OCI-M2 (cell line): ENCODE data around the gene HNMT.
"Not testable (repeated sequence)": the region's sequence is repeated elsewhere in the genome, so short reads cannot be mapped to it uniquely, and the experiment has no call there.

Source experiments
- DNase-seq: peaks from one replicate; lab custom pipeline; 2025; ENCODE audit not compliant: unreplicated experiment; lab: John Stamatoyannopoulos, UW

HNMT gene

DNA sequence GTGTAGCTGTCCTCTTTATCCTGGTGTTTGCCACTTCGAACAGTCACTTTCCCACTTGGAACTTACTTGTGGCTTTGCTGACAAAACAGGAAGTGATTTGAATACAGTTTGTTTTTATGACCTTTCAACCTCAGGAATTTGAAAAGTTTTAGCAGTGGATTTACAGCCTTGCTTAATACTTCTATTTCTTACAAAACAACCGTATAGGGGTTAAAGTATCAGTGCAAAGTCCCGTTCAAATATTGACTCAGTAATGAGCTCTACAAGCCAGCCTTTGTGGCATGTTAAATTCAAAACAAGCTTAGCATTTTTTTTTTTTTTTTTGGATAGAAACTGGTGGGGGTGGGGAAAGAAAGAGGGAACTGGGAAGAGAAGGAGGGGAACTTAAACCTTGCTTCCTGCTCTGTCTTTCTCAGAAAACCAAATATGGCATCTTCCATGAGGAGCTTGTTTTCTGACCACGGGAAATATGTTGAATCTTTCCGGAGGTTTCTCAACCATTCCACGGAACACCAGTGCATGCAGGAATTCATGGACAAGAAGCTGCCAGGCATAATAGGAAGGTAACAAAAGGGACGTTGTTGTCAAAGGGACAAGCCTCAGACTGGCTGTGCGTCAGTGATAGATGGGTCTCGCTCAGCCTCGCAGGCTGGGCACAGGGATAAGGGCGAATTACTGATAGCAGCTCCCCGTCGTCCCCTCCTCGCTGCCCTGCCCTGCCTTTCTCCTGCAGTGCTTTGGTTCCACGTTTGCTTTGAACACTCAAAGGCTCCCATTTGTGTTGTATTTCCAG lies at the start of gene HNMT:
TSS of gene HNMT (plus strand) at position 408 of the 793 bp plus-strand sequence. CDS start at position 427, 19 bp downstream.
- DNase-seq, result peak; percentile 30

DNA sequence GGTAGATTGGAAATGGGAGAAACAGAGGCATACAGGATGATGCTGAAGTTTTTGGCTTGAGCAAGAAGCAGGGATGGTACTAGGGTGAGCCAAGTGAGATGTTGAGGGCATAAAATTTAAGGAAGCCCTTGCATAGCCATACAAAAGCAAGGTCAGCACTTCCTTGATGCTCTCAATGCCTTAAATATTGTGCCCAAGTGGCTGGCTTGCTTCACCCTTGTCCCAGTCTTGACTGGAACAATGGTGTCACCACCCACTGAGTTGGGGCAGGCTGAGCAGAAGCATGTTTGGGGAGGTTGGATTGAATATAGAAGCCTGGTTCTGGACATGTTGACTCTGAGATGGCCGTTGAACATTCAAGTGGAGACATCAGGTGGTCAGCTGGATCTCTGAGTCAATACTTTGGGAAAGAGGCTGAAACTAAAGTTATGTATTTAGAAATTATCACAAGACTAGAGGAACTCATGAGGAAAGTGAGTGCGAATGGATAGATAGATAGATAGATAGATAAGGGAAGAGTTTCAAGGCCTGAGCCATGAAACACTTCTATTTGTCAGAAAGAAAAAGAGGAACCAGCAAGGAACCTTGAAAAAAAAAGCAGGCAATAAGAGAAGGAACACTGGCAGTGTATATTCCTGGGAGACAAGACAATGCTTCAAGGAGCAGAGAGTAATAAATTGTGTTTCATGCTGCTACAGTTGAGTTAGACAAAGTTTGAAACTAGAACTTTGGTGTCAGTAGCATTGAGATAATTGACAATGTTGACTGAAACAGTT lies 43.0 kb upstream of the HNMT start:
- no peak for DNase-seq

DNA sequence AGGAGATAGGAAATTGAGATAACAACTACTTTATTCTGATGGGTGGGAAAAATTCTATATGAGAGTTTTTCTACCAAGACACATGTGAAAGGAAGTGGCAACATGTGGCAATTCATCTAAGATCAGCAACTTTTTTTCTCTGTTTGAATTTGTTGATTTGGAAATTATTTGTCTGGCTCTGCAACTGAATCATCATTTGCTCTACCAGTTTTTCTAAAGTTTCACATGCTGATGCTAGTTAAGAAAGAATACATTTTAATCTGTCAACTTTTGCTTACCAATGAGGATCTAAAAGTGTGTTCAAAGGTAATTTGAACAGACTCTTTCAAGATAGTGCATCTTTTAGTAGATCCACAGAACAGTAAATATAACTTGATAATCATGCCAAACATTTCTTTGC lies 42.1 kb upstream of the HNMT start:
- not testable (repeated sequence) for DNase-seq

DNA sequence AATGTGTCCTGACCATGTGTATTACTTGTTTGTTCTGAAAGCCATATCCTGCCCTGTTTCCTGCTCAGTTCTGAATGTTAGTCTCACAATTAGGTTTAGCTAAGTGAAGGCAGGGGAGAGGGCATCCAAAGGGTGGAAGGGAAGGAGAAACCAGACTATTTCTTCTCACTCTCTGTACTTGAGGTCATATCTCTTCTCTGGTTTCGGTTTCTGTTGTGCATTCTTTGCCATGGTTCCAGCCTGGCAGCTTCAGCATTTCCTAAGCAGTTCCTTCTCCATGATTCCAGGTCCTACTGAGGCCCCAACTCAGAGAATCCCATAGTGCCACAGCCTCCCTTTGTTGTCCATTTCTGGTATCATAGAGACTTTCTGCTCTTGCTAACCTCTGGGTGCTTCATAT lies 40.3 kb upstream of the HNMT start:
- DNase-seq, result no peak

DNA sequence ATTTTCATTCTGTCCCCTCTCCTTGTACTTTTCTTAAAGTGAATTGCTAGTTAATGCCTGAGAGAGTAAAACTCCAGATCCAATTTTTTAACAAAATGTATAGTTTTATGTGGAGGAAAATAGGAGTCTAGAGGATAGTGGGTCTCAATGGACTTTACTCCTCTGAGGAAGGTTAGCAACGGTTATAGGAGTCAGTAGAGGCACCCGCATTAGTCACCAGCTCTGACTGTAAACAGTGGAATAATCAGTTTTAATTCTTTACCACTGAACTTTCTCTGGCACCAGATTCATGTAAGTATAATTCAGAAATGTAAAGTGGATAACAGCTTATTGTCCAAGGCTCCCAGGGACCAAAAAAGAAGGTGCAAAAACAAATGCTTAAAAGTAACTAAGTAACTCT lies 38.7 kb upstream of the HNMT start:
- DNase-seq, result no peak

DNA sequence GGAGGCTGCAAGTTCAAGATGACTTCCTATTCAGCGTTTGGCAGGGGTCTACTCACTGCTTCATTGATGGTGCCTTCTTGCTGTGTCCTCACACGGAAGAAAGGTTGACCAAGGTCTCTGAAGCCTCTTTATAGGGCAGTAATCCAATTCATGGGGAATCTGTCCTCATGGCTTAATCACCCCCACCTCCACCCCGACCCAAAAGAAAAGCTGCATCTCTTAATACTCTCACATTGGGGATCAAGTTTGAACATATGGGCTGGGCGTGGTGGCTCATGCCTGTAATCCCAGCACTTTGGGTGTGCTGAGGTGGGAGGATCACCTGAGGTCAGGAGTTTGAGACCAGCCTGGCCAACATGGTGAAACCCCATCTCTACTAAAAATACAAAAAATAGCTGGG lies 36.4 kb upstream of the HNMT start:
- no peak for DNase-seq

DNA sequence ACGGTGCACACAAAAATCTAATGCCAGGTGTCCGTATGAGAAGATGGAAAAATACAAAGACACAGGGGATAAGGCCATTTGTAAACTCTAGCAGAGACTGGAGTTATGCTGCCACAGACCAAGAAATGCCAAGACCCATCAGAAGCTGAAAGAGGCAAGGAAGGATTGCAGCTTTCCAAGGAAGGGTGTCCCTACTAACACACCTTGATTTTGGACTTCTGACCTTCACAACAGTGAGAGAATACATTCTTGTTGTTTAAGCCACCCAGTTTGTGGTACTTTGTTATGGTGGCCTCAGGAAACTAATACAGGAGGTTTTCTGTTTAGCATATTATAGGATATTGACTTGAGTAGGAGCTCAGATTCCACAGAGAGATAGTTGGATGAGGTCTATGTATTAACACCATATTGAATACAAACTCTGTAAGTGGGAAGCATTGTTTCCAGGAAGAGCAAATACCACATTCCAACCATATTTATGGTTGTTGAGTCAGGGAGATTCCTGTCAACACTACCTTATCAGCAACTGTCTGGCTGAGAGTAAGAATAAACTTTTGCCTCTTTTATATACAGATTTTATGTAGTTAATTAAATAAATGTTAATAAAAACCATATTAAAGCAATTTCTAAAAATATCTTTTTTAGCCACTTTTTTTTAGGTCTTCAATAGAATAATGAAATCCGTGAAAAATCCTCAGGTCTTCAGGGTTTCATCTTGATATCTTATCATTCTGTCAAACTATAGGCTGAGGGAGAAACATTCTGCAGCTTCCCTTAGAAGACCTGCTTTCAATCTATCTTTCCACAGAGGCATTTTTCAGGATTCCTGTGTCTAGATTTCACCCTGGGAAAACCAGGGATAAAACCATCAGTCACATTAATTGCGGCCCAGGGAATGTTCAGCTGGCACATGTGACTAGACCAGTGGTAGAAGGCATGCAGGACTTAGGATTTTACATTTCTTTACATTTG lies 35.4 kb upstream of the HNMT start:
- no peak for DNase-seq

DNA sequence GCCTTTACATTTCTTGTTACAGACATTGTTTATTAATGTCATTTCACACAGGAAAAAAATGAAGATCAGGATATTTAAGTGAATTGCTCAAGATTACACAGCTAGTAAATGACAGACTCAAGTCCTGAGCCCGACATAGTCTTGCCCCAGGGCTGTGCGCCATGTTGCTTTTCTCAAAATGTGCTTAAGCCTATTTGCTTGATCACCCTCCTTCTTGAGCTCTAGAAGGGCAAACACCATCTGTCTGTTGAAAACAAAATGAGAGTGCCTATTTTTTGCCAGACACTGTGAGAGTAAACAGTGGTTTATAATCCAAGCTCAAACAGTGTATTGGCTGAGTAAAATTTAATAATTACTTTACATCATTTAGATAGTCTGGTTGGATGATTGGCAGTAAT lies 34.8 kb upstream of the HNMT start:
- no peak for DNase-seq

DNA sequence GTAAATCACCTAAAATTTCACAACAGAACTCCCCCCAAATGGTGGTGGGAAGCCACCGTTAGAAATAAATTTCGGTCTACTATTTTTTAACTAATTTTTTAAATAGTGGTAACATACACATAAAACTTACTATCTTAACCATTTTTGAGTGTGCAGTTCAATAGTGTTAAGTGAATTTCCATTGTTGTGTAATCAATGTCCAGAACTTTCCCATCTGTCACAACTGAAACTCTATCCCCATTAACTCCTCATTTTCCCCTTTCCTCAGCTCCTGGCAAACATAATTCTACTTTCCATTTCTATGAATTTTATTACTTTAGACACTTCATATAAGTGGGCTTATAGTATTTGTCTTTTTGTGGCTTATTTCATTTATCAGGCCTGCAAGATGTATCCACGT lies 34.1 kb upstream of the HNMT start:
- DNase-seq, result no peak

DNA sequence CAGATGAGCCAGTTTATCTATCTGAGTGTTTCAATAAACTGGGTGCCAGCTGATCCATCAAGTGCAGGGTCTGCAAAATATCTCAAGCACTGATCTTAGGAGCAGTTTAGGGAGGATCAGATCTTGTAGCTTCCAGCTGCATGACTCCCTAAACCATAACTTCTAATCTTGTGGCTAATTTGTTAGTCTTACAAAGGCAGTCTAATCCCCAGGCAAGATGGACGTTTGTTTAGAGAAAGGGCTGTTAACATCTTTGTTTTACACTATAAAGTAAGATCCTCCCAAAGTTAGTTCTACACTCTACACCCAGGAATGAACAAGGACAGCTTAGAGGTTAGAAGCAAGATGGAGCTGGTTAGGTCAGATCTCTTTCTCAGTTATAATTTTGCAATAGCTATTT lies 28.7 kb upstream of the HNMT start:
- no peak for DNase-seq

DNA sequence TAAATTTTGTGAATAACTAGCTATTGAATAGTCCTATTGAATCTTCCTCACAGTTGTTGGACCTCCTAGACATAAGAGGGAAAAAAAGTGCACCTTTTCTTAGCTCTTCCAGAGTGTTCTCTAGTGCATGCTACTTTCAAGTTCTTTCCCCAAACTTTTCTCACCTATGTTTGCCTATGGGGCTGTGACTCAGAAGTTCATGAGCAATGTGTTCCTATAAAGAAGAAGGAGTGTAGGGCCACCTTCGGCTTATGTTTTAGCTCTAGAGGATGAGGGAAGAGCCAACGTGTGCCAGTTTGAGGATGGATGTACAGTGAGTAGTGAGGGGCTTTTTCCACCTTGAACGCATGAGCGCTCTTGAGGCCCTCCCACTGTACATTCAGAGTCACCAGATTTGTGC lies 27.0 kb upstream of the HNMT start:
- DNase-seq, result no peak

DNA sequence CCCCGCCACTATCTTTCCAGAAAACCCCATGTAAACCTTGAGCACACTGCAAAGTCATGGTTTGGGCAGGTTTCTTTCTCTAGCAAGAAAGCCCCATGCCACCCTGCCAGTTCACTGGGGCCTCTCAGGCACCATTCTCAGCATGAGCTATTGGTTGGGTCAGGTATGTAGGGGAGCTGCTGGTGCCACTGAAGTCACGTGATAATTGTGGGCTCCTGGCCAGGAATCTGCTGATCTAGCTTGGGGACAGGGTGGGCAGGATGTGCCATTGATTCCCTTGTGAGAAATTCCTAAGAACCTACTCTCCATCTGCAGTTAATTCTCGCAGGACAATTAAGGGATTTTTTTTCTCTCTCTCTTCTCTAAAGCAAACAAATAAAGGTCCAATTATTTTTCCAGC lies 26.5 kb upstream of the HNMT start:
- no peak for DNase-seq

DNA sequence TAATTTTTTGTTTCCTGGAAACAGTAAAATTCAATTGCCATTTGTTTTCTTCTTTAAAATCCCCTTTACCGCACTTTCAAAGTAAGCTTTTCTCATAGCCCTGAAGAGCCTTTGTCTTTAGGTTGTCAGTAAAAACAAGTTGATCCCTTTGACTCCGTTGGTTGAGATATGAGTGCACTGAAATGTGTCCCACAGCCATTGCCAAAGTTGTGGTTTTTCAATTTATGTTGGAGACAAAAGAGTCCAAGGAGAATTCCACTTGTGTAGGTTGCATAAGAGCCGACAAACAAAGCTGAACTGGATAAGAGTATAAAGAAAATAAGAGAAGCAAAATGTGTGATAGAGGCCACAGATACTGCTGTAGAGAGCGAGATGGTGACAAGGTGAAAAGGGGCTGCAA lies 26.1 kb upstream of the HNMT start:
- no peak for DNase-seq

DNA sequence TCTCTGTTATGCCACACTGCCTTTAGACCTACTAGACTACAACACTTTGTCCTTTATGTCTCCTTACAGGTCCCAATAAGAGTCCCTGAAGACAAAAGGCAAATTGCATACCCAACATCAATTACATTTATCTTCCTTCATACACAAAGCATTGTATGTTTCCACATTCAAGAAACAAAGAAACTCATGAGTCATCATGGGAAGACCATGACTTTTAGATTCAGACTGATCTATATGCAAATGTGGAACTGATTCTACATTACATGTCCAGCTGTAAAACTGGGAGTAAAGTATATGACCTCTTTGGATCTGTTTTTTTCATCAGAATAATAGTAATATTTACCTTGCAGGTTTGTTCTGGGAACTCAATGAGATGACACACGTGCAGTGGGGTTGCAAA lies 25.2 kb upstream of the HNMT start:
- DNase-seq, result no peak

DNA sequence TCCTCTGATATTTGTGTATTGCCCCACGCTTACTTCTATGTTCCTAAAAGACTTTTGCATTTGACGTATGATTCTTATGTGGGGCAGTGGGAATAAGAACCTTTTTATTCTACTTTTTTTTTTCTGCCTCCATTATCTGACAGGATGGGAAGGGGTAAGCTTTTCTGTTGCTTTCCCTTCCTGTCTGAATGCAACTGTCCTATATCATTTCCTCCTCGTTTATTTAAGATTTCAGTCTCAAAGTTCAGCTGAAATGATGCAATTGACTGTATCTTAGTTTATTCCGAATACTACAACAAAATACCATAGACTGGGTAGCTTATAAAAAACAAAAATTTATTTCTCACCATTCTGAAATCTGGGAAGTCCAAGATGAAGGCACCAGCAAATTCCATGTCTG lies 24.1 kb upstream of the HNMT start:
- no peak for DNase-seq

DNA sequence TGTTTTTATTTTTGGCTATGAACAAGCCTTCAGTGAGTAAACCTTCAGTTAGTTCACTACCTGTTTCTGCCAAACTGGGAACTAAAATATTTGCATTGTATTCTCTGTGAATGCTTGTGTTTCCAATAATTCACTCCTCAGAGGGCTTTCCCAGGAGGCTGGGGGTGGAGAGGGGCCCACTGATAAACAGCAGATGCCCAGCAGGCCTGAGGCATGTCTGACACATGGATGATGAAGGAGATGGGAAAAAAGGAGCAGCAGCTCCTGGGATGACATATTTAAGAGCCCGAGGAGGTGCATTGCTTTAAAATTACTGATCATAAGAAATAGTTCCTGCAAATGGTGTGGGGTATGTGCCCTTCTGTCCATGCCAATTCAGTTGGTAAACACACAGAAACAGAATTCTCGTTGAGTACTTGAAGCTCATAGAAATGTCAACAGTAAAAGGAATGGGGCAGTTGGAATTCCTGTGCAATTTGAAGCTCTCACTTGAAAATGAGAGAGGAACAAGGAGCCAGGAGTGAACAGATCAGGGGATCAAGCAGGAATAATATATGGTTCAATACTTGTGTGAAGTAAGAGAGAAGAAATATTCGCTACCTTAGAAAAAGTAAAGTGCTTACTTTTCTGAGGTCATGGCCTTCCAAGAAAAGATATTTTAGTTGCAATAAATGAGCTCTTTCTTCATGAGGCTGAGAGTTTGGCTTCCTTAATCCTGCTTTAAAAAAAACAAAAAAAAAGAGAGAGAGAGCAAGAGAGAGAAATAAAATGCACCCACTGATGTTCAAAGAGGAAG lies 22.0 kb upstream of the HNMT start:
- DNase-seq, result no peak

DNA sequence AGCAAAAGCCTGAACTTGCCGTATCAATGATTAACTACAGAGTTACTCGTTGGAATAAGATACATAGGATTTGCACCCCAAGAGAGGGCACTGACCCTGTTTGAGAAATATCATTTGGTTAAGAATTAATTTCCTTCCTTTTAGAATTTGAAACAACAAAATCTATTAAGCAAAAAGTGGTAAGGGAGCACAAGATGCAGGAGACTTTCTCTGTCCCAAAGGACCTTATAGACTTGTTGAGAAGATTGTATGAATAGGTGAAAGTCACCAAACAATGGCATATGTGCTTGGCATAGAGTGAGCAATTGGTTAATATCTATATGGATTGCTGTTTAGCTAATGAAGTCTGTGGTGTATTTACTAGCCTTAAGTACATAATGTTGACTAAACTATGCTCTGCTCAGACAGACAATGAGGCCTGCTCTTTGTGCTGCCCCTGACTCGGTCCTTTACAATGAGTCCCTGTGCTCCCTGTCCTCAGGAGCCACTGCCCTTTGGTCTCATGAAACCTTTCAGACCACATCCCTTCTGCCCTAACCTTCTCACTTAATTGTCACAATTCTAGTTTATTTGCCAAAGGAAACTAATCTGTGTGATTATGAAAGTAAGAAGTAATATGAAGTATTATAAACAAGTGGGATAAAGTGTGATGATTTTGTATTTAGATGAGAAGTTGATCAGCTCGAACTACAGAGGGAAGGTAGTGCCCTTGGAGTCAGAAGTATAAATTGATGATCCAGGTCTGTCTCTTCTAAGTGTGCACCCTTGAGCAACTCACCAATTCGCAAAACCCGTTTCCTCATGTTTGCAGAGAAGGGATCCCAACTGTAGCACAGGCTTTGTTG lies 21.2 kb upstream of the HNMT start:
- DNase-seq, result no peak

DNA sequence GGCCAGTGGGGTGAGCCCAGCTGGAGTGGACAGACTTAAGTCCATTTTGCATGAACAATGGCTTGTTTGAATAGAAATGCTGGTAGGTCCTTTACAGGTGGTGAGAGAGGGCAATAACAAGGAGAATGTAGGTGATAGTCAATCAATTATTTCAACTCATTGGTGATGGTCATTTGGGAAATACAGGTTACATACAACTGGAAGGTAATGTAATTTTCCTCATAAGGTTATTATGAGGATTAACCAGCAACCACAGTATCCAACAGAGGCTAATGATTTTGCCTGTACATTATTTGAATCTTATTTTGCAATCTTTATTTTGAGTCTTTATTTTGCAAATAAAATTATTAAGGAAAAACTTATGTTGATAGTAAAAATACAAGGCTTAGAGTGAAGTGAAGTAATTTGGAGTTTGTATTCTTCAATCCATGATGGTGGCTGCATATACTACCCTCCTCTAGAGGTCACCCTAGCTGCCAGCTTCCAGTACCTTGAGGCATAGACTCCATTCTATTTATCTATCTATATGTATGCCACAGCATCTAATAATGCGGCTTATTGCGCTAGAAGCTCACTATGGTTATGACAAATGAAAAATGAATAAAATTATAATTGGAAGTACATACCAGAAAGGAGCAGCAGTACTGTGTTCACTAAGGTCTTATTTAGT lies 20.5 kb upstream of the HNMT start:
- no peak for DNase-seq

DNA sequence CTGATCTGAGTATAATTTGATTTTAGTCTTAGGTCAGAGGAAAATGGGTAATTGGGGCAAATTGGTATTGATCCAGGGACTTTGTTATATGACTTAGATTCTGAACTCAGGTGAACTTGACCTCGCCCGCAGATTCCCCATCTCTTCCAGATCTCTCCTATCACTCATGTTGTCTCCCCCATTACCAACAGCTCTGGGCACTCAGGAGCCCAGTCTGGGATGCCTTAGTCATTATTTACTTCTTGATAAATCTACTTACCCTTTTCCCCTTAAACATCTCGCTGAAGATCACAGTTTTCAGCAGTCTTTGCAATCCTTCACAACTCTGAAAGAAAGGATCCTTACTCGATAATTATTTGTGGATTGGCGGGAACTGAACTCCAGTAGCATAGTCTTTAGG lies 19.6 kb upstream of the HNMT start:
- DNase-seq, result no peak
